Hematopoietic multipotent progenitor cell treated with erythropoietin and hydrocortisone succinate and interleukin-3 and kit ligand, for 4 days (in vitro differentiated cells): ENCODE measurements around the gene IQGAP1.
"Not testable (repeated sequence)": the region's sequence is repeated elsewhere in the genome, so short reads cannot be mapped to it uniquely, and the experiment has no call there.

Source experiments
- DNase-seq: peaks from one replicate; pipeline ENCODE4 v3.0.0-alpha.2; 2015

The IQGAP1 gene

DNA sequence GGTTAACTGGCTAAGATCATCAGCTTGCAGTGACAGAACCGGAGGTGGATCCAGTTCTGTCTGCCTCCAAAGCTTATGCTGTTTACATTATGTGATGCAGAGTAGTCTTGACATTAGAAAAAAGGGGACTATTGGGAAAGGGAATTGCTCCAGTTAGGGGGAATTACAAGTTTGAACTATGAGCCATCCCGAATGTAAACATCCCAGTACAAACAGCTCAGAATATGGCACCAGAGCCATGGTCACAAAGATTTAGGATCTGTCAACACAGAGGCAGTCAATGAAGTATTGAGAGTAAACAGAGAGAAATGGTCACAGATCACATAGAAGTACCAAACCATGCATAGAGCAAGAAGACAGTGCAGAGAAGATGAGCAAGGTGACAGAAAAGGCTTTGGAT lies 101.9 kb downstream of the IQGAP1 start:
- no peak for DNase-seq

DNA sequence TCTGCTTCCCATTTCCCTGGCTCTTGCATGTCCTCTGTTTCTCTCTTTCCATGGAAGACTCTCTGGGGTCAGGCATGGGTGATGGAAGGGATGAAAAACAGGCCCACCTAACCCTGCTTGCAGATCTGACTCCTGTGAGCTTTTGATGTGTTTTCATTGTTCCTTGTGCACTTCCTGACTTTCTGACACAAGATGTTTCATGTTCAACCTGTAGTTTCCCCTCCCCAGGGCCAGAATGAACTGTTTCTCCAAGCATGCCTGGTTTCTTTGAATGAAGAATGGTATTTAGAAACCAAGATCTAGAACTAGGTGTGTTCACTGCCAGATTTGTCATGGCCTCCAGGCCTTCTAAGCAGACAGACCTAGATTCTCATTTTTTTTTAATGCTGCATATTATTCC lies 105.6 kb downstream of the IQGAP1 start:
- DNase-seq = no peak

- DNase-seq = no peak
These were observed 107.0 kb downstream of the IQGAP1 start for GRCh38 chr15:90495067-90495466.

DNA sequence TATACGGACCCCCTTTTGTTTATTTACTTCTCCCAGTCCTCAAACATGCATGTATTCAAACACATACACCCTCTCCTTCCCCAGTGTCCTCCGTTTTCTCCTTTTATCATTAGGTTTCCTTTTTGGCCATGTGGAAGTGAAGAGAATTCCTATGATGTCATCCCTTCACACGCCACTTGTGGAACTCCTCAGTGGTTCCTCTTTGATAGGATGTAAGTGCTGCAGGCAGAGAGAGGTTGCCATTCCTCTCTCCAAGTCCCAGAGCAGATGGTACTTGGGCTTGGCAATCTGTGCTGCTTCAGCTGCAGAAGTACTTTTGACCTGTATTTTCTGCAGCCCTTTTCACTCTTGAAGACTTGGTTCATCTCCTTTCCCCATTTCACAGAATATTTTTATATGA lies 108.7 kb downstream of the IQGAP1 start:
- no peak for DNase-seq

GRCh38 chr15:90497376-90497775 lies 109.3 kb downstream of the IQGAP1 start:
- DNase-seq = peak; percentile 44

- no peak for DNase-seq
These were observed 109.9 kb downstream of the IQGAP1 start for GRCh38 chr15:90497912-90498311.

- DNase-seq = no peak
These were observed 112.1 kb downstream of the IQGAP1 start for GRCh38 chr15:90500171-90500570.

DNA sequence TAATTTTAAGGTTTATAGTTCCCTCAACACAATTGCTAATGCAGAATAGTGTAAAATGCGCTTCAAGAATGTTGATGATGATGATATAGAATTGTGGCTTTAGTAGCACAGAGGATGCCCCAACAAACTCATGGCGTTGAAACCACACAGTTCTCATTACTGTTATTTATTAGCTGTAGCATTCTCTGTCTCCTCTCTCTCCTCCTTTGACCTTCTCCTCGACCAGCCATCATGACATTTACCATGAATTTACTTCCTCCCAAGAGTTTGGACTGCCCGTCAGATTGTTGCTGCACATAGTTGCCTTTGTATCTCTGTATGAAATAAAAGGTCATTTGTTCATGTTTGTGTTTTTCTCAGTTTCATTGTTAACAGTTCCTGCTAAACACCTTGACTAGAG lies 113.9 kb downstream of the IQGAP1 start:
- no peak for DNase-seq

GRCh38 chr15:90510781-90511180 lies 122.7 kb downstream of the IQGAP1 start:
- not testable (repeated sequence) for DNase-seq

- not testable (repeated sequence) for DNase-seq
These were observed 123.2 kb downstream of the IQGAP1 start for GRCh38 chr15:90511211-90511618.

DNA sequence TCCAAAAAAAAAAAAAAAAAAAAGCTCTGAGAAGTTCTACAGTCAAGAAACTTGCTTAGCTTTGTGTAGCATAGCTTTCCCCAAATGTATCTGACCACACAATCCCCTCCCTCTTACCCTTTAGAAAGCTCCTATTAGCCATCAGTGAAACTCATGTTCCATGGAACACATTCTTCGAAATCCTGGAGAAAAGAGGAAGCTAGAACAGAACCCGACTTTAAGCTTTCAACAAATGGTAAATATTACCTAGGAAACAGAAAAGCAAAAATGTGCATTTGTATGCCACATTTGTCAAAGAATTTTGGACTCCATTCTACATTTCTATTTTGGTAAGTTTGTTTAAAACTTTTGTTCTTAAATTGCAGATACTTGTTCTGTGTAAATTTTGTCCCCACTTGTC lies 124.2 kb downstream of the IQGAP1 start:
- DNase-seq = peak; percentile 20

GRCh38 chr15:90512981-90513380 lies 124.9 kb downstream of the IQGAP1 start:
- DNase-seq = peak; percentile 22

DNA sequence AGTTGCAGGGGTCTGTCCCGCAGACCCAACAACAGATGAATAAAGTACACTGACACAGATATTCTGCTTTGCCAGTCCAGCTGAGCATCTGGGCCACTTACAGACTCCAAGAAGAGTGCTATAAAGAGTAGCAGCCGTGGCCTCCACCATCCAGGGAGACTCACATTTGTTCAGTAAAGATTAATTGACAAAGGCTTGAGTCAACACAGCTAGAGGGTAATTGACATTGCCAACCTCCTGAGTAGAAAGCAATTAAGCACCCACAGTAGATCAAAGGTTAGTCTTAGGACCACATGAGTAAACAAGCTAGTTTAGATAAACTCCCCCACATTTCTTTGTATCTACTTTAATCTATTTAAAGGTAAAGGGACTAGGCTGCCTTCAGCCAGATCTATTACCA lies 125.4 kb downstream of the IQGAP1 start:
- DNase-seq = no peak

GRCh38 chr15:90513893-90514292 lies 125.9 kb downstream of the IQGAP1 start:
- DNase-seq = not testable (repeated sequence)

- DNase-seq = no peak
These were observed 131.6 kb downstream of the IQGAP1 start for GRCh38 chr15:90519688-90520087.

DNA sequence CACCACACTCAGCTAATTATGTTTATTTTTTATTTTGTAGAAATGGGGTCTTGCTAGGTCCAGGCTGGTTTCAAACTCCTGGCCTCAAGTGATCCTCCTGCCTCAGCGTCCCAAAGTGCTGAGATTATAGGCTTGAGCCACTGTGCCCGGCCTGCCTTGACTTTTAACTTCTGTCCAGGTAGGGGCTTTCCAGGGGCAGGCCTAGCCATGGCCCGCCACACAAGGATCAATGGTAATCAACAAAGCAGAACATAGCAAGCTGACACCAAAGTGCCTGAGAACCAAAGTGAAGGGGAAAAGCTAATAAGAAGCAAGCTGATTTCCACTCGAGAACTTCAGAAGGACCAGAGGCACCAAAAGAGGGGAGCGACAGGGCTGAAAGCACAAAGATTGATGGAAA lies 132.3 kb downstream of the IQGAP1 start:
- DNase-seq = no peak

DNA sequence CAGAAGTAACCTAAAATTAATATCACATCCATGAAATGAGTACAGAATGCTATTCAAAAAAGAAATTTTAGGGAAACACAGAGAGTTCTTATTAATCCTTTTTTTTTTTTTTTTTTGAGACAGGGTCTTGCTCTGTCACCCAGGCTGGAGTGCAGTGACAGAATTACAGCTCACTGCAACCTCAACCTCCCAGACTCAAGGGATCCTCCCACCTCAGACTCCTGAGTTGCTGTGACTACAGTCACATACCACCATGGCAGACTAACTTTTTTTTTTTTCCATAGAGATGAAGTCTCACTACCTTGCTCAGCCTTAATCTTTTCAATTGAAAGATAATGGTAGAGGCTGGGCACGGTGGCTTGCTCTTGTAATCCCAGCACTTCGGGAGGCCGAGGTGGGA lies 135.3 kb downstream of the IQGAP1 start:
- DNase-seq = no peak

- DNase-seq = not testable (repeated sequence)
These were observed 136.2 kb downstream of the IQGAP1 start for GRCh38 chr15:90524018-90524803.

DNA sequence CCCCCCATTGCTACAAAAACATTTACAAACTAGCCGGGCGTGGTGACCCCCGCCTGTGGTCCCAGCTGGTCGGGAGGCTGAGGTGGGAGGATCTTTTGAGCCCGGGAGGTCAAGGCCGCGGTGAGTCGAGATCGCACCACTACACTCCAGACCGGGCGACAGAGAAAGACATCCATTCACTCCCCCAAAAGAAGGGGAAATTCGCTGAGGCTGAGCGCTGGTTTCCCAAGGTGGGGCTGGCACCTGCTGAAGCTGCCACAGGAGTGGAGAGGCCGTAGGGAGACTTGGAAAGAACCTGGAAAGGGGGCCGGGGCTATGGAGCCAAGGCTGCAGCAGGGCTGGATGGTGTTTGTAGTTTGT lies 140.9 kb downstream of the IQGAP1 start:
- no peak for DNase-seq

DNA sequence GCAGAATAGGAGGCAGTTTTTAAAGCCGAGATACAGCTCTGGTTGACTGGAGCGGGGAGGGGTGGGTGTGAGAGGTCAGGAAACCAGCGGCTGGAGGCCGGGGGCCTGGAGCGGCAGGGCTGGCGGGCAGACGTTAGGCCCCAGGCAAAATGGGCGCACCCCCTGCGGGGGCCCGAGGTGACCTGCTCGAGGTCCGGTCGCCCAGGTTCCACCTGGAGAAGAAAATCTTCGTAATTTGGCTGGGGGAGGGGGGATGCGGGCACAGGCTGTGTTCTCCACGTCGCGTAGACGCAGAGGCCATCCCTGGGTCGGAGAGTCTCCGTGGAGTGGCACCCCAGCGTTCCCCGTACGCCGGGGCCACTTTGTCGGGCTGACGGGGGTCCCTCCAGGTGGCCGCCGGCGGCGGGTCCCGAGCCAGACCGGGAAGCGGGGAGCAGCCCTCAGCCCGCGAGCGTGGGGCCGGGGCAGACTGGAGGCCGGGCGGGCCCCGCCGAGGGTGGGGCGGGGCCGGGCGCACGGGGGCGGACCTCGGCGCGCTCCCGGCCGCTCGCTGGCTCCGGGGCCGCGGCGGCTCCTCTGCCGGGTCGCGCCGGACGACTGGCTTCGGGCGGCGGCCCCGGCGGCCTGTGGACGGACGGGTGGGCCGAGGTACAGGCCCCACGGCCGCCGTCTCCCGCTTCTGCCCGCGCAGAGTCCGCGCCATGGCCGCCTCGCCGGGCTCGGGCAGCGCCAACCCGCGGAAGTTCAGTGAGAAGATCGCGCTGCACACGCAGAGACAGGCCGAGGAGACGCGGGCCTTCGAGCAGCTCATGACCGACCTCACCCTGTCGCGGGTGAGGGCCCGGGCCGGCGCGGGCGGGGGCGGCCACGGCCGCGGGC lies 141.6 kb downstream of the IQGAP1 start, which contains the start of gene CRTC3:
Gene CRTC3, plus strand, starts transcription at position 553 of the 879 bp plus-strand sequence. Its CDS starts 149 bp downstream, at position 702.
- DNase-seq = peak; percentile 79

DNA sequence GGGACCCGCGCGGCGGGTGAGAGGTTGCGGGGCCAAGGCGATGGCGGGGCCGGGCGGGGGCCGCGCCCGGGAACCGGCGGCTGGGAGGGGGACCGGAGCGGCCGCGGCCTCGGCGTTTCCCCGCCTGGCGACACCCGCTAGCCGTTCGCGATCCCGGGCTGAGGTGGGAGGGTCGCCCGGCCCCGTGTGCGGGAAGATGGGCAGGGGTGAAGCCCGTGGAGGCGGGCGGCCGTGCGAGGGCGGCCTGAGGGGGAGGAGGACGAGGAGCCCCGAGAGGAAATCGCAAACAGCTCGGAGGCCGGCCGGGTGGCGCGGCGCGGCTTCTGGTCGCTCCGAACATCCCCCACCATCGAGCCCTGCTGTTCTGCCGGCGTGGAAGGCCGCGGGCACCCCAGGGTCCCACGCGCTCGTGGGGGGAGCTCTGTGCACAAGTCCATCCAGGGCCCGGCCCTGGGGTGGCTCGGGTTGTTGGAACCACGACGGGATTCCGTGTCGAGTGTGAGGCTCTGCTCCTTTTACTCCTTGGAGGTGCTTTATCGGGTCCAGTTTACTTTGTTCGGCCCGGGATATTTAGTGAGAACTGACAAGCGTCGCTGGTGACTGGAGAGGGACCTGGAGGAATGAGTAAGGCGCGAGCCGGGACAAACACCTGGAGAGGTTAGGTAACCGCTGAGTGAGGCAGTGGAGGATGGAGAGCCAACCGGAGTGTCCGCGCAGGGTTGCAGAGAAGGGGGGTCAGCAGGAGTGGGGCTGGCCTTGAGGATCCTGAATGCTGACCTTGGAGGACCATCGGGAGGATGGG lies 142.4 kb downstream of the IQGAP1 start:
- DNase-seq = peak; percentile 67

DNA sequence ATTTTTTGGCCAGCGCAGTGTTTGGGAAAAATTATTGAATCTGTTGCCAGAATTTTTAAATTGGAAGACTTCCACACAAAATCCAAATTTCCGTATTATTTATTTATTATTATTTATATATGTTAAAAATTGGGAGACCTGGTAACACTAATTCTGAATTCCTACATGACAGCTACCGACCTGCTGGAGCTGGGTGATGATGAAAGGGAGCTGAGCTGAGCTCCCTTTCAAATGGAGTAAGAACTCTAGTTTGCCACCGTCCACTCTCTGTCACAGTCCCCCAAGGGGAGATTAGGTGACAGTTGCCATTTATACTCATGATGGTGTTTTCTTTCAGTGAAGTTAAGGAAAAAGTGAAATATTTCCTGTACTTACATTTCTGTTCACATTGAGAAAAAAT lies 143.1 kb downstream of the IQGAP1 start:
- no peak for DNase-seq

DNA sequence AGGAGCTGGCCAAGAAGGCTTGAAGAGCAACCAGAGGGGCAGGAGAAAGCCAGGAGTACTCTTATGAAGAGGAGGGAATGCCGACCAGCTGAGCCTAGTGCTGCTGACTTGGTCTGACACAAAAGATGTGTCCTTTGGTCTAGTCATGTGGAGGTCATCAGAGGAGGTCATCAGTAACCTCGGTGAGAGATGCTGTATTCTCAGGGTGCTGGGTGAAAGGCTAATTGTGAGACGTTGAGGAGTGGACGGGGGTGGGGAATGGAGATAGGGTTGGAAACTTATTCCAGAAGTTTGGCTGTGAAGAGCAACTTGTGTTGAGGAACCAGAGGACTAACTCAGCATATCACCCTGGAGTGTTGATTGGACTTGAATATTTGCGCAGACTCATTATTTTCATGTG lies 147.2 kb downstream of the IQGAP1 start:
- no peak for DNase-seq
